H9 (cell line): ENCODE data around the gene ITGB8. TPM values are rescaled to one million over a fixed set of nuclear protein-coding genes. Genes with fewer than 3 reads are reported as not detected.

ENCODE experiments used
- DNase-seq: peaks from one replicate; pipeline ENCODE4 v3.0.0-alpha.2; 2017
- H2AFZ ChIP-seq: one replicate; pipeline ENCODE4 v1.6.1; 2013; ENCODE audit warnings: mild to moderate bottlenecking, low read length, control low read depth, moderate library complexity
- H2AK5ac ChIP-seq: 2 replicates; pipeline ENCODE4 v1.6.1; 2013; ENCODE audit warnings: low read length, control low read depth, mixed read lengths; ENCODE audit not compliant: insufficient read length
- H2BK120ac ChIP-seq: one replicate; pipeline ENCODE4 v1.6.1; 2013; ENCODE audit warnings: low read depth, mild to moderate bottlenecking, low read length, control low read depth, inconsistent platforms; ENCODE audit not compliant: poor library complexity, severe bottlenecking
- H2BK12ac ChIP-seq: 2 replicates; pipeline ENCODE4 v1.6.1; 2013; ENCODE audit warnings: low read length, control low read depth, mixed read lengths, low read depth; ENCODE audit not compliant: insufficient read length
- H2BK15ac ChIP-seq: 2 replicates; pipeline ENCODE4 v1.6.1; 2013; ENCODE audit warnings: low read depth, low read length, control low read depth
- H2BK20ac ChIP-seq: one replicate; pipeline ENCODE4 v1.6.1; 2013; ENCODE audit warnings: low read depth, mild to moderate bottlenecking, low read length, control low read depth, inconsistent platforms; ENCODE audit not compliant: poor library complexity, severe bottlenecking
- H2BK5ac ChIP-seq: 2 replicates; pipeline ENCODE4 v1.6.1; 2013; ENCODE audit warnings: low read length, control low read depth, mixed read lengths; ENCODE audit not compliant: insufficient read length
- H3K14ac ChIP-seq: 2 replicates; pipeline ENCODE4 v1.6.1; 2013; ENCODE audit warnings: low read length, control low read depth; ENCODE audit not compliant: insufficient read depth
- H3K18ac ChIP-seq: 2 replicates; pipeline ENCODE4 v1.6.1; 2013; ENCODE audit warnings: low read depth, mild to moderate bottlenecking, mixed read lengths, low read length, control low read depth; ENCODE audit not compliant: insufficient read length
- H3K23ac ChIP-seq: 2 replicates; pipeline ENCODE4 v1.6.1; 2013; ENCODE audit warnings: low read length, control low read depth, mixed read lengths, low read depth; ENCODE audit not compliant: insufficient read length
- H3K23me2 ChIP-seq: 2 replicates; pipeline ENCODE4 v1.6.1; 2013; ENCODE audit warnings: low read depth, mild to moderate bottlenecking, mixed read lengths, low read length, control low read depth; ENCODE audit not compliant: insufficient read length, poor library complexity, severe bottlenecking
- H3K27ac ChIP-seq: 2 replicates; pipeline ENCODE4 v1.5.1; 2013; ENCODE audit warnings: low read length, control low read depth, mixed read lengths, low read depth; ENCODE audit not compliant: insufficient read length
- H3K27me3 ChIP-seq: 2 replicates; pipeline ENCODE4 v1.6.1; 2013; ENCODE audit warnings: low read length, control low read depth, inconsistent platforms; ENCODE audit not compliant: insufficient read depth
- H3K4ac ChIP-seq: 2 replicates; pipeline ENCODE4 v1.6.1; 2013; ENCODE audit warnings: low read depth, mild to moderate bottlenecking, control low read depth, inconsistent platforms, low read length, moderate library complexity
- H3K4me1 ChIP-seq: 2 replicates; pipeline ENCODE4 v1.6.1; 2013; ENCODE audit warnings: low read length, control low read depth, inconsistent platforms; ENCODE audit not compliant: insufficient read depth
- H3K4me2 ChIP-seq: 2 replicates; pipeline ENCODE4 v1.6.1; 2013; ENCODE audit warnings: low read length, control low read depth, mixed read lengths; ENCODE audit not compliant: insufficient read length, insufficient read depth
- H3K56ac ChIP-seq: 2 replicates; pipeline ENCODE4 v1.6.1; 2013; ENCODE audit warnings: low read depth, mild to moderate bottlenecking, mixed read lengths, low read length, control low read depth; ENCODE audit not compliant: insufficient read length
- H3K79me1 ChIP-seq: 2 replicates; pipeline ENCODE4 v1.6.1; 2013; ENCODE audit warnings: low read depth, mild to moderate bottlenecking, moderate library complexity, low read length, control low read depth, inconsistent platforms; ENCODE audit not compliant: insufficient read depth, poor library complexity, severe bottlenecking
- H3K79me2 ChIP-seq: 2 replicates; pipeline ENCODE4 v1.6.1; 2013; ENCODE audit warnings: low read length, control low read depth, inconsistent platforms; ENCODE audit not compliant: insufficient read depth
- H3K9ac ChIP-seq: 2 replicates; pipeline ENCODE4 v1.6.1; 2013; ENCODE audit warnings: low read length, control low read depth, mixed read lengths; ENCODE audit not compliant: insufficient read length; ENCODE audit errors: extremely low read depth
- H3K9me3 ChIP-seq: one replicate; pipeline ENCODE4 v1.6.1; 2013; ENCODE audit warnings: low read depth, low read length, inconsistent platforms; ENCODE audit not compliant: control insufficient read depth
- H3T11ph ChIP-seq: one replicate; pipeline ENCODE4 v1.6.1; 2013; ENCODE audit warnings: mild to moderate bottlenecking, low read length, control low read depth, inconsistent platforms
- H4K20me1 ChIP-seq: one replicate; pipeline ENCODE4 v1.6.1; 2013; ENCODE audit not compliant: control insufficient read depth, insufficient read length, insufficient read depth
- H4K5ac ChIP-seq: 2 replicates; pipeline ENCODE4 v1.6.1; 2013; ENCODE audit warnings: low read depth, mild to moderate bottlenecking, mixed read lengths, low read length, control low read depth; ENCODE audit not compliant: insufficient read length
- H4K8ac ChIP-seq: replicated peaks from 2 replicates; pipeline ENCODE4 v1.6.1; 2013; ENCODE audit warnings: low read length, control low read depth, mixed read lengths, low read depth; ENCODE audit not compliant: insufficient read length
- H4K91ac ChIP-seq: 2 replicates; pipeline ENCODE4 v1.6.1; 2013; ENCODE audit warnings: low read depth, mild to moderate bottlenecking, moderate library complexity, mixed read lengths, low read length, control low read depth; ENCODE audit not compliant: insufficient read length
- H3K27ac Mint-ChIP-seq, 3 experiments: 2 replicates in 2 of 3; 3 replicates in 1 of 3; pipeline ENCODE4 v1.8.0; 2020 to 2021; ENCODE audit warnings: mixed read lengths in 3 of 3, mild to moderate bottlenecking in 1 of 3, moderate library complexity in 1 of 3
- H3K27me3 Mint-ChIP-seq: 2 replicates; pipeline ENCODE4 v1.8.0; 2021; ENCODE audit warnings: low read depth, mild to moderate bottlenecking, moderate library complexity, mixed read lengths
- H3K36me3 Mint-ChIP-seq, 3 experiments: 2 replicates in 2 of 3; 3 replicates in 1 of 3; pipeline ENCODE4 v1.8.0; 2020 to 2021; ENCODE audit warnings: low read depth in 3 of 3, mixed read lengths in 3 of 3; ENCODE audit not compliant: insufficient read depth in 1 of 3
- H3K4me1 Mint-ChIP-seq, 2 experiments: 2 replicates each; pipeline ENCODE4 v1.8.0; 2020; ENCODE audit warnings: mixed read lengths in 2 of 2
- H3K4me3 Mint-ChIP-seq, 2 experiments: 2 replicates in 1 of 2; 3 replicates in 1 of 2; pipeline ENCODE4 v1.8.0; 2020 to 2021; ENCODE audit warnings: mild to moderate bottlenecking in 2 of 2, mixed read lengths in 2 of 2, moderate library complexity in 1 of 2
- H3K9me3 Mint-ChIP-seq, 2 experiments: 2 replicates in 1 of 2; 3 replicates in 1 of 2; pipeline ENCODE4 v1.8.0; 2020; ENCODE audit warnings: mild to moderate bottlenecking in 2 of 2, mixed read lengths in 2 of 2, moderate library complexity in 1 of 2
- CTCF ChIP-seq: fragments of 200-600 bp; sonication (generic); conservative IDR thresholded peaks from 3 replicates; pipeline ENCODE4 v1.8.0; 2021; ENCODE audit warnings: antibody characterized with exemption, mild to moderate bottlenecking
- WGBS: extraction: QIAGEN DNeasy Blood & Tissue Kit; methylation state at CpG from one replicate; pipeline ENCODE4 v1.1.7; 2013; ENCODE audit warnings: missing lambda C conversion rate, low lambda C conversion rate, mixed read lengths; ENCODE audit not compliant: insufficient read length; ENCODE audit errors: extremely low coverage; 5-methylcytosine and 5-hydroxymethylcytosine counted together
- total RNA-seq: library from RNA; stranded (reverse); gene quantifications from 2 replicates; pipeline ENCODE4 v1.2.1, GENCODE V29; 2021

The ITGB8 gene
- total RNA-seq, 1 experiment from 2014 or later: 7.6 TPM

DNA sequence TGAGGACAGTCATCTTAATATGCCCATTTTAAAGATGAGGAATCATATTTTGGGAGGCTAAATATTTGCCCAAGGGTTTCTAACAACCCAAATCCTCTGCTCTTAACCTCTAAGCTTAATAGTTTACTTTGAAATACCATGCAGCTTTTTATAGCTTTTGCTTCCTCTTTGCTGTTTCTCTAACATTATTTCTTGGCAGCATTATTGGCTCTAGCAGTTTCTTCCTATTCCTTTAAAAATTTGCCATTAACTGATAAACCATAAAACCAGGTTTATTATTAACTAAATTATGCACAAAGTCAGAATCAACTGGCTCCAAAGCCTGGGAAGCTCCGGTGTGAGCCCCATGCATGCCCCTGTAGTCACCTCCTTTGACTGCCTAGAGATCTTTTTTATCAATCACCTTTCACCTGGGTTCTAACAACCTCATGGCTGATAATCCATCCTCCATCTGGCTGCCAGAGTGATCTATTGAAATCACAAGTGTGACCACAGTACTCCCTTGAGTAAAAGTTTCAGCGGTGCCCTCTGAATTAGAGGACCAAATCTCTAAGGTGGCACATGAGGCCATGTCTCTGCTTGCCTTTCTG lies 62.4 kb downstream of the ITGB8 start:
- Histone ChIP-seq H4K5ac (no peak overlapping the region), H3K79me2 (no peaks in the 10 kb centered on the region), H4K20me1 (no peaks in the 10 kb centered on the region), H3T11ph (no peak overlapping the region), H2BK15ac (no peak overlapping the region), H2BK20ac (no peak overlapping the region), H2BK120ac (no peak overlapping the region), H2BK5ac (no peak overlapping the region), H2AK5ac (no peak overlapping the region), H3K18ac (peak overlapping the region; percentile 30), H3K14ac (no peak overlapping the region), H2AFZ (no peak overlapping the region), H3K27me3 (no peaks in the 10 kb centered on the region), H4K8ac (no peak overlapping the region), H3K4me1 (no peaks in the 10 kb centered on the region), H3K4ac (no peak overlapping the region), H3K9ac (no peak overlapping the region), H3K23me2 (no peaks in the 10 kb centered on the region), H3K56ac (no peak overlapping the region), H3K9me3 (no peaks in the 10 kb centered on the region), H4K91ac (no peak overlapping the region), H3K27ac (no peak overlapping the region), H2BK12ac (no peak overlapping the region), H3K79me1 (no peaks in the 10 kb centered on the region), H3K23ac (no peak overlapping the region), H3K4me2 (no peak overlapping the region)
- Mint-ChIP-seq H3K36me3 (peaks cover 0 to 5% (median 0%) of the 10 kb centered on the region in 3 experiments; a peak in 1 of 7 replicates), H3K4me1 (no peaks in the 10 kb centered on the region), H3K9me3 (no peaks in the 10 kb centered on the region), H3K27ac (peak overlapping the region in 2 of 3 experiments; percentile 0 to 62; a peak in 2 of 7 replicates), H3K27me3 (no peaks in the 10 kb centered on the region), H3K4me3 (no peak overlapping the region)
- no peak for TF ChIP-seq CTCF
- DNase-seq: no peak
- WGBS: no CpG with 5 or more reads among the region's 2 CpGs
